ENCODE measurements around the gene SEC24B.
"Not testable (repeated sequence)": the region's sequence is repeated elsewhere in the genome, so short reads cannot be mapped to it uniquely, and the experiment has no call there.

Gene SEC24B

GRCh38 chr4:109447278-109447677 lies 13.7 kb downstream of the SEC24B start:
- H3K27ac ChIP-seq (replicated peaks; ENCODE audit: low read length): no peak overlapping the region
- H2BK15ac ChIP-seq (ENCODE audit: low read length): no peak overlapping the region
- no peaks in the 10 kb centered on the region for H3K4me1 ChIP-seq (ENCODE audit: control insufficient read depth in 2 of 2, insufficient read depth in 1 of 2, low read depth in 1 of 2, low read length in 2 of 2)
- no peaks in the 10 kb centered on the region for H3K27me3 ChIP-seq (ENCODE audit: control insufficient read depth in 3 of 3, insufficient read depth in 3 of 3, low read depth in 1 of 3, low read length in 3 of 3)
- peaks cover 4 to 29% of the 10 kb centered on the region in 2 donors for H3K9me3 ChIP-seq (replicated peaks in 1 of 2; ENCODE audit: control insufficient read depth in 2 of 2, insufficient read depth in 1 of 2, low read depth in 1 of 2, low read length in 2 of 2)
- H3K79me1 ChIP-seq (ENCODE audit: low read depth, low read length): peaks cover 2% of the 10 kb centered on the region
- H2BK120ac ChIP-seq (ENCODE audit: low read depth, low read length): no peak overlapping the region
- no peak overlapping the region for H3K4me3 ChIP-seq (ENCODE audit: low read length in 2 of 2)
- H3K23ac ChIP-seq (ENCODE audit: low read depth, low read length, poor library complexity): no peak overlapping the region
- H2BK12ac ChIP-seq (ENCODE audit: low read length): no peak overlapping the region
- no peak overlapping the region for H3K9ac ChIP-seq (ENCODE audit: low read depth, low read length, poor library complexity)
- no peak overlapping the region for H3K4ac ChIP-seq (ENCODE audit: low read length)
- no peak overlapping the region for H3K18ac ChIP-seq (ENCODE audit: low read length)
- H3K36me3 ChIP-seq (replicated peaks in 1 of 2; ENCODE audit: control insufficient read depth in 2 of 2, insufficient read depth in 2 of 2, low read length in 2 of 2): peaks cover 10 to 69% of the 10 kb centered on the region in 2 donors
- no peak overlapping the region for H4K8ac ChIP-seq (ENCODE audit: low read depth, low read length)
- no peak overlapping the region for H2AFZ ChIP-seq (ENCODE audit: low read length)
- no peak overlapping the region for H3K4me2 ChIP-seq (ENCODE audit: insufficient read depth, low read length, poor library complexity, severe bottlenecking)
- H4K91ac ChIP-seq (ENCODE audit: low read depth, low read length, poor library complexity): no peak overlapping the region
- H2BK5ac ChIP-seq (ENCODE audit: low read length): no peak overlapping the region
- no peak overlapping the region for H3K14ac ChIP-seq (ENCODE audit: low read length)
- no peak overlapping the region for H2AK5ac ChIP-seq (ENCODE audit: low read depth, low read length)
- DNase-seq (ENCODE audit: low spot score): no peak

DNA sequence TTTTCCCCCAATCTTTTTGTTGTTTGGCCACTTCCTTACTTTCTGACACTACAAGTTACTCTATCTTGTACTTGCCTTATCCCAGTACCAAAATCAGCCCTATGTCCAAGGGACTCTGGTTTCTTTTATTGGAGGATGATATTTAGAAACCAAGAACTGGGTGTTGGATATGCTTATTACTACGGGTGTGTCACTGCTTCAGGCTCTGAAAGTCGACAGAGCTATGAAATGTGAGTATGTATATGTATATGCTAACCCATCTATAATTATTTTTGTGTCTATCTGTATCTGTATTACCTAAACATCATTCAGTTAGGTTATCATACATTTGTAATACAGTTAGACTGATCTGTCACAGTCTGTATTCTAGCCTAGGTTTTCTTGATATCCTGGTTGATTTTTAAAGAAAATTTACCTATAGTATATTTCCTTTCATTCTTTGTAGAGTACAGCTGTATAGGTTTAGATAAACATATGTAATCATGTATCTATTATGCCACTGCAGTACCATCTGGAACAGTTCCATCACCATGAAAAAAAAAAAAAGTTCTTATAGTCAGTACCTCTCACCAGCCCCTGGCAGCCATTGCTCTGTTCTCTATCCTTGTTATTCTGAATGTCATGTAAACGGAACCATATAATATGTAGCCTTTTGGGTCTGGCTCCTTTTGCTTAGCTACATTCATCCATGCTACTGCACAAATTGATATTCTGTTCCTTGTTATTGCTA lies 18.1 kb downstream of the SEC24B start:
- no peaks in the 10 kb centered on the region for H3K27me3 ChIP-seq (ENCODE audit: control insufficient read depth in 3 of 3, insufficient read depth in 3 of 3, low read depth in 1 of 3, low read length in 3 of 3)
- no peak overlapping the region for H2BK15ac ChIP-seq (ENCODE audit: low read length)
- no CpG with 5 or more reads among the region's 3 CpGs for WGBS, 2 donors (ENCODE audit: extremely low coverage in 2 of 2, insufficient read length in 2 of 2, insufficient replicate concordance in 1 of 2)
- no peaks in the 10 kb centered on the region for H3K79me1 ChIP-seq (ENCODE audit: low read depth, low read length)
- H3K14ac ChIP-seq (ENCODE audit: low read length): no peak overlapping the region
- H2BK120ac ChIP-seq (ENCODE audit: low read depth, low read length): no peak overlapping the region
- H3K9me3 ChIP-seq (replicated peaks in 1 of 2; ENCODE audit: control insufficient read depth in 2 of 2, insufficient read depth in 1 of 2, low read depth in 1 of 2, low read length in 2 of 2): peaks cover 0 to 24% of the 10 kb centered on the region in 2 donors
- H3K18ac ChIP-seq (ENCODE audit: low read length): no peak overlapping the region
- H3K4ac ChIP-seq (ENCODE audit: low read length): no peak overlapping the region
- no peak overlapping the region for H3K23ac ChIP-seq (ENCODE audit: low read depth, low read length, poor library complexity)
- no peak overlapping the region for H2AK5ac ChIP-seq (ENCODE audit: low read depth, low read length)
- H3K4me3 ChIP-seq (ENCODE audit: low read length in 2 of 2): no peak overlapping the region
- H2BK5ac ChIP-seq (ENCODE audit: low read length): no peak overlapping the region
- no peak overlapping the region for H3K4me2 ChIP-seq (ENCODE audit: insufficient read depth, low read length, poor library complexity, severe bottlenecking)
- no peak overlapping the region for H4K91ac ChIP-seq (ENCODE audit: low read depth, low read length, poor library complexity)
- no peak overlapping the region for H4K8ac ChIP-seq (ENCODE audit: low read depth, low read length)
- H3K36me3 ChIP-seq (replicated peaks in 1 of 2; ENCODE audit: control insufficient read depth in 2 of 2, insufficient read depth in 2 of 2, low read length in 2 of 2): peaks cover 4 to 71% of the 10 kb centered on the region in 2 donors
- H3K4me1 ChIP-seq (ENCODE audit: control insufficient read depth in 2 of 2, insufficient read depth in 1 of 2, low read depth in 1 of 2, low read length in 2 of 2): no peaks in the 10 kb centered on the region
- H2BK12ac ChIP-seq (ENCODE audit: low read length): no peak overlapping the region
- H3K27ac ChIP-seq (replicated peaks; ENCODE audit: low read length): no peak overlapping the region
- H3K9ac ChIP-seq (ENCODE audit: low read depth, low read length, poor library complexity): no peak overlapping the region
- DNase-seq (ENCODE audit: low spot score): no peak
- H2AFZ ChIP-seq (ENCODE audit: low read length): no peak overlapping the region

DNA sequence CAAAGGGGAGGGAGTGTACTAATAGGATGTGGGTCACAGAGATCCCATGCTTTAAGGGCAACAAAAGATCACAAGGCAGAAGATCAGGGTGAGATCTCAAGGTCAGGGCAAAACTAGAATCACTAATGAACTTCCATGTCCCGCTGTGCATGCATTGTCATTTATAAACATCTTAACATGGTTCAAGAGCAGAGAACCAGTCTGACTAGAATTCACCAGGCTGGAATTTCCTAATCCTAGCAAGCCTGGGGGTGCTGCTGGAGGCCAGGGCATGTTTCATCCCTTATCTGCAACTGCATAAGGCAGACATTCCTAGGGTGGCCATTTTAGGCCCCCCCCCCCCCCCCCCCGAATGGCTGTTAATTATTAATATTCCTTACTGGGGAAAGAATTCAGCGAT lies 19.5 kb downstream of the SEC24B start:
- WGBS, 2 donors (ENCODE audit: extremely low coverage in 2 of 2, insufficient read length in 2 of 2, insufficient replicate concordance in 1 of 2): no CpG with 5 or more reads among the region's 3 CpGs
- H2BK5ac ChIP-seq (ENCODE audit: low read length); DNase-seq (ENCODE audit: low spot score); H4K91ac ChIP-seq (ENCODE audit: low read depth, low read length, poor library complexity); H3K9ac ChIP-seq (ENCODE audit: low read depth, low read length, poor library complexity); H2BK120ac ChIP-seq (ENCODE audit: low read depth, low read length); H3K4ac ChIP-seq (ENCODE audit: low read length); H3K14ac ChIP-seq (ENCODE audit: low read length); H3K79me1 ChIP-seq (ENCODE audit: low read depth, low read length); H3K23ac ChIP-seq (ENCODE audit: low read depth, low read length, poor library complexity); H2AK5ac ChIP-seq (ENCODE audit: low read depth, low read length); H2AFZ ChIP-seq (ENCODE audit: low read length); H3K18ac ChIP-seq (ENCODE audit: low read length); H2BK15ac ChIP-seq (ENCODE audit: low read length); H2BK12ac ChIP-seq (ENCODE audit: low read length); H3K4me2 ChIP-seq (ENCODE audit: insufficient read depth, low read length, poor library complexity, severe bottlenecking); H4K8ac ChIP-seq (ENCODE audit: low read depth, low read length); H3K4me3 ChIP-seq (ENCODE audit: low read length in 2 of 2); H3K27ac ChIP-seq (replicated peaks; ENCODE audit: low read length); H3K4me1 ChIP-seq (ENCODE audit: control insufficient read depth in 2 of 2, insufficient read depth in 1 of 2, low read depth in 1 of 2, low read length in 2 of 2); H3K27me3 ChIP-seq (ENCODE audit: control insufficient read depth in 3 of 3, insufficient read depth in 3 of 3, low read depth in 1 of 3, low read length in 3 of 3): not testable (repeated sequence)
- Histone ChIP-seq H3K9me3 (replicated peaks in 1 of 2; ENCODE audit: control insufficient read depth in 2 of 2, insufficient read depth in 1 of 2, low read depth in 1 of 2, low read length in 2 of 2) (peaks cover 0 to 29% of the 10 kb centered on the region in 2 donors), H3K36me3 (replicated peaks in 1 of 2; ENCODE audit: control insufficient read depth in 2 of 2, insufficient read depth in 2 of 2, low read length in 2 of 2) (peaks cover 4 to 65% of the 10 kb centered on the region in 2 donors)

DNA sequence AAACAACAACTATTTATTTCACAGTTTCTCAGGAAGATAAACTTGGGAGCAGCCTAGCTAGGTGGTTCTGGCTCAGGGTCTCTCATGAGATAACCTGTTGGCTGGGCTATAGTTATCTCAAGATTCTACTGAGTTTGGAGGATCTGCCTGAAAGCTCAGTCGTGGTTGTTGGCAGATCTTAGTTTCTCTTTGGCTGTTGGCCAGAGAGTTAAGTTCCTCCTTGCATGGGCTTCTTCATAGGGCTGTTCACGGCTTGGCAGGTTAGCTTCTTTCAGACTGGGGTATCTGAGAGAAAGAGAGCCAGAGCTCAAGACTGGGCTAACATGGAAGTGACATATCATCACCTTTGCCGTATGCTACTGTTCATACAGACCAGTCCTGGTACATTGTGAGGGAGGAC lies 28.7 kb downstream of the SEC24B start:
- no peak overlapping the region for H2AK5ac ChIP-seq (ENCODE audit: low read depth, low read length)
- WGBS, 2 donors (ENCODE audit: extremely low coverage in 2 of 2, insufficient read length in 2 of 2, insufficient replicate concordance in 1 of 2): no CpG with 5 or more reads among the region's 3 CpGs
- H2BK15ac ChIP-seq (ENCODE audit: low read length): no peak overlapping the region
- H3K27me3 ChIP-seq (ENCODE audit: control insufficient read depth in 3 of 3, insufficient read depth in 3 of 3, low read depth in 1 of 3, low read length in 3 of 3): peaks cover 0 to 2% (median 0%) of the 10 kb centered on the region in 3 experiments
- no peak overlapping the region for H2AFZ ChIP-seq (ENCODE audit: low read length)
- no peak overlapping the region for H3K23ac ChIP-seq (ENCODE audit: low read depth, low read length, poor library complexity)
- H2BK120ac ChIP-seq (ENCODE audit: low read depth, low read length): no peak overlapping the region
- H3K9me3 ChIP-seq (replicated peaks in 1 of 2; ENCODE audit: control insufficient read depth in 2 of 2, insufficient read depth in 1 of 2, low read depth in 1 of 2, low read length in 2 of 2): peaks cover 0 to 6% of the 10 kb centered on the region in 2 donors
- H3K4ac ChIP-seq (ENCODE audit: low read length): no peak overlapping the region
- H3K4me2 ChIP-seq (ENCODE audit: insufficient read depth, low read length, poor library complexity, severe bottlenecking): no peak overlapping the region
- no peak overlapping the region for H3K14ac ChIP-seq (ENCODE audit: low read length)
- H3K79me1 ChIP-seq (ENCODE audit: low read depth, low read length): no peaks in the 10 kb centered on the region
- no peak overlapping the region for H2BK12ac ChIP-seq (ENCODE audit: low read length)
- H2BK5ac ChIP-seq (ENCODE audit: low read length): no peak overlapping the region
- H3K18ac ChIP-seq (ENCODE audit: low read length): no peak overlapping the region
- H3K4me1 ChIP-seq (ENCODE audit: control insufficient read depth in 2 of 2, insufficient read depth in 1 of 2, low read depth in 1 of 2, low read length in 2 of 2): no peaks in the 10 kb centered on the region
- no peak overlapping the region for H3K27ac ChIP-seq (replicated peaks; ENCODE audit: low read length)
- no peak overlapping the region for H4K8ac ChIP-seq (ENCODE audit: low read depth, low read length)
- H3K9ac ChIP-seq (ENCODE audit: low read depth, low read length, poor library complexity): no peak overlapping the region
- DNase-seq (ENCODE audit: low spot score): no peak
- H3K36me3 ChIP-seq (replicated peaks in 1 of 2; ENCODE audit: control insufficient read depth in 2 of 2, insufficient read depth in 2 of 2, low read length in 2 of 2): peaks cover 13 to 49% of the 10 kb centered on the region in 2 donors
- no peak overlapping the region for H3K4me3 ChIP-seq (ENCODE audit: low read length in 2 of 2)
- H4K91ac ChIP-seq (ENCODE audit: low read depth, low read length, poor library complexity): no peak overlapping the region
